ENCODE measurements around the gene RNF220.

The RNF220 gene

GRCh38 chr1:44609768-44610526 lies 204.9 kb downstream of the RNF220 start:
- no peak for DNase-seq (ENCODE audit: low read depth, low spot score)

DNA sequence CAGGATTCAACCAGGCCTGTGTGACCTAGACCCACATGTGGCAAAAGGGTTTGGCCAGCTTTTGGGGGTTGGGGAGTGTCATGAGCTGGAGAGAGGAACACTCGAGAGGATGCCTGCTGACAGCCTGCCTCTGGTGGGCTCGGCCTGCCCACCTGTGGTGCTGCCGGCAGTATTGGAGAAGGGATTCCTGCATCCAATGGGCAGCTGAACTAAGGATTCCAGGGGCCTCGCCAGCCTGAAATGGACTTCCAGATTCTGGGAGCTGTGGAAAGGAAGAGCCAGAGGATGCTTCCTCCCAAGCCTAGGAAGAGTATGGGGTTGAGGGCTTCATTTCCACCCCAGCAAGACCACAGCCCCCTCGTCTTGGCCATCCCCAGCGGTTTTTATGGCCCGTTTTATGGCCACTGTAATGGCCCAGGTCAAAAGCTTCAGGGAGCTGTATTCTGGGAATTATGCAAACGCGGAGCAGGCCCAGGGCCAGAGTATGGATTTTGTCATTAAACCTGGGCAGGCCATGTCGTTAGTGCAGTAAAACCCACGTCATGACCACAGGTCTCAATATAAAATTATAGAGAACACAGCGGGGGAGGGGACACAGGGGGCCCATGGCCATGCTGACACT lies 205.6 kb downstream of the RNF220 start:
- no peak for DNase-seq (ENCODE audit: low read depth, low spot score)

DNA sequence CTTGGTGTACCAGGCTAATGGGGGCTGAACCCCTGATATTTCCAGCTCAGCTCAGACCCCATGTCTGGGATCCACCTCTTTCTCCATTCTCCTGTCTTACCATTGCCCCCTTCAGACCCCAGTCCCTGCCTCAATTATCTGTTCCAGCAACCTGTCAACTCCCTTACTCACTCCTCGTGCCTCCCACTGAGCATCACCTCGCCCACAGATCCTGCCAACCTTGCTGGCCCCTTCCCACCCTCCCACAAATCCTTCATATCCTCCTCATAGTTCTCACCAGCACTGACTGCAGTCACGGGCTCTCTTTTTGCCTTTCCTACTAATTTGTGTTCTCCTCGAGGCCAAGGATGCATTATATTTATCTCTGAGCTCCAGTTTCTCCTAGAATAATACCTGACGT lies 206.4 kb downstream of the RNF220 start:
- no peak for DNase-seq (ENCODE audit: low read depth, low spot score)

DNA sequence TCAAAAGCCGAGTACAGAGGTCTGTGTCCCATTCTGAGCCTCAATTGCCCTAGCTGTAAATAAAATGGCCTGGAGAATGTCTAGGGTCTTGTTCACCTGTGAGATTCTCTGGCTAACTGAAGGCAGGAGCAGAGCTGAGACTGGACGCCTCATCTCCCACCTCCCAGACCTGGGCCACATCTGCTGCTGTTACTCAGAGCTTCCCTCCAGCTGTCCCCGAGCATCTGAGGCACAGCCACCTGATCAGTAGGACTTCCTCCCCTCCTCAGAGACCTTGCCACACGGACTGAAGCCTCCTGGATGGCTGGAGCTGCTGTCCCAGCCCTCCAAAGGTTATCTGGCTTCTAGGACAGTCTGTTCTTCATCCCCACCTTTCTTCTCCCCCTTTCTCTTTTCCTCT lies 206.8 kb downstream of the RNF220 start:
- DNase-seq (ENCODE audit: low read depth, low spot score) = no peak

DNA sequence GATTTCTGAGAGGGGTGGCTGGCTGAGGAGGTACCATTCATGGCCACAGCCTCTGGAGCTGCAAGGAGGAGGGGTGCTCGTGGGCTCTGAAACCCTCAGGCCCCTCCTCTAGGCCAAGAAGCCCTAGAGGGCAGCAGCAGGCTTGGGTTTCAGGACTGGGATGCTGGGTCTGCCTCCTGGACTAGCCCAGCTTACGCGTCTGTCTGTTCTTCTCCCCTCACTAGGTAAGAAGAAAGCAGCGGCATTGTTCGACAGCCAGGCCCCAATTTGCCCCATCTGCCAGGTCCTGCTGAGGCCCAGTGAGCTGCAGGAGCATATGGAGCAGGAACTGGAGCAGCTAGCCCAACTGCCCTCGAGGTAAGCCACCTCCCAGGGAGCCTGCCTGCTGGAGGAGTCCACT lies 208.9 kb downstream of the RNF220 start:
- DNase-seq (ENCODE audit: low read depth, low spot score) = no peak

DNA sequence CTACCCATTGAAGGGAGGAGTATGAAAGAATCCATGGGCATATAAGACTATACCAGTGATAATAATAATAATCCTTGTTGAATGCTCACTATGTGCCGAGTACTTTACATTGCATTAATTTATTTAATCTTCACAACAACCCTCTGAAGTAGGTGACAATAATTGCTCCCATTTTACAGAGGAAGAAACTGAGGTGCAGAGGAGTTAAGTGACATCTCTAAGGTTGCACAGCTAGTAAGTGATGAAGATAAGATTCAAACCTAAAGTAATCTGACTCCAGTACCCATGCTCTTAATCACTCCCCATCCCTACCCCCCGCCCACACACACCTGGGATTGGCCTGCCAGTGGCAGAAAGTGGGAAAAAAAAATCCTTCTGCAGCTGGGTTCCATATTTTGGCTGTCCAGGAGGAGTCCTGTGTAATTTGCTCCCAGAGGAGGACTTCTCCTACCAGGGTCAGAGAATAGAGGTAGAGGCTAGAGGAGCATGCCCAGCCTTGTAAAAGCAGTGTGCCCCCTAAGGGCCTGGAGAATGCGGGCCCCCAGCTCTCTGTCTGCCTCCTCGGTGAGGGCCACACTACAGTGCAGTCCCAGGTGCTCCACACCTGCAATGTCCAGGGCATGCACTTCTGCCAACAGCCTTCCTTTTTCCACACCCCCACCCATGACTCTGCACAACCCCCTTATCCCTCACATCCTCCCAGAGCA lies 211.4 kb downstream of the RNF220 start:
- DNase-seq (ENCODE audit: low read depth, low spot score) = no peak

GRCh38 chr1:44616991-44617702 lies 212.1 kb downstream of the RNF220 start:
- no peak for DNase-seq (ENCODE audit: low read depth, low spot score)

GRCh38 chr1:44617703-44618029 lies 212.6 kb downstream of the RNF220 start:
- no peak for DNase-seq (ENCODE audit: low read depth, low spot score)

DNA sequence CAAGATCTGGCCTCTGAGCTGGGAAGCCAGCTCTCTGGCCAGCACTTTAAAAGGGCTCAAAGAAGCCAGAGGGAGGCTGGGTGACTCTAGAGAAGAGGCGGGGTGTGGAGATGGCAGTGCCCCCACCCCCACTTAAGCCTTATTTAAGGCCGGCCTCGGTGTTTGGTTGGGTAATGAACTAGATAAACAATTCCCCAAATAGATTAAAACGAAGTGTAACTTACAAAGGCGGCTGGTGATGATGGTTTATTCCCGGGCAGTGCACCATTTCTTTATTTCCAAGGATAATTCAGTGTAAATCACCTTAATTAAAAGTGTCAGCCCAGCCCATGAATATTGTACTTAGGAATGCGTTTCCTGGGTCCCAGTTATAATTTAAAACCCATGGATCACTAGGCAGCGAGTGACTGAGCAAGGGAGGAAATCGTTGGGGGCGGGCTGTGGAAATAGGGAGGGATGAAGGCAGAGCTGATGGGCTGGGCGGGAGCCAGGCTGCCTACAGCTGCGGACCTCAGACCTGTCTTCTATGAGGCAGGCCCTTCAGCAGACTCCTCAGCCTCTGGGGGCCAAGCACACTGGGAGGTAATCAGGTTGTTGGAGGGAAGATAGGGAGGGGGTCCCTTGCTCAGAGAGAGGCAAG lies 214.3 kb downstream of the RNF220 start:
- no peak for DNase-seq (ENCODE audit: low read depth, low spot score)

GRCh38 chr1:44620072-44620471 lies 215.0 kb downstream of the RNF220 start:
- no peak for DNase-seq (ENCODE audit: low read depth, low spot score)

DNA sequence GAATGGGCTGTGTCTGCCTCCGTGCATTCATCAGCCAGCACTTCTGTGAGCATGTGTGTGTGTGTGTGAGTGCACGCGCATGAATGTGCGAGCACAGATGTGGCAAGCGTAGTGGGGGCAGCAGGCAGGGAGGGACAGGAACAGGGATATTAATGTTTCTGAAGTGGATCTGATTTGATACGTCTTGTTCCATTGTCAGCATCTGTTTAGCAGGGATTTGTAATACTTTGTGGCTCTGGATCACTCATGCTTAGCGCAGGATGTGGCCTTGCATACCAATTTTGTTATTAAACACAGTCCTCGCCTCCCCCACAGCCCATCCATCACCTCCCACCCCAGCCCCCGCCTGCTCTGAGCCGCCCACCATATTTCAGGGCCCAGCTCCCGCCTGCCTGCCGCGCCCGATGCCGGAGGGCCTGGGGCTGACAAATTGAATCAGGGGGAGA lies 216.8 kb downstream of the RNF220 start:
- no peak for DNase-seq (ENCODE audit: low read depth, low spot score)

DNA sequence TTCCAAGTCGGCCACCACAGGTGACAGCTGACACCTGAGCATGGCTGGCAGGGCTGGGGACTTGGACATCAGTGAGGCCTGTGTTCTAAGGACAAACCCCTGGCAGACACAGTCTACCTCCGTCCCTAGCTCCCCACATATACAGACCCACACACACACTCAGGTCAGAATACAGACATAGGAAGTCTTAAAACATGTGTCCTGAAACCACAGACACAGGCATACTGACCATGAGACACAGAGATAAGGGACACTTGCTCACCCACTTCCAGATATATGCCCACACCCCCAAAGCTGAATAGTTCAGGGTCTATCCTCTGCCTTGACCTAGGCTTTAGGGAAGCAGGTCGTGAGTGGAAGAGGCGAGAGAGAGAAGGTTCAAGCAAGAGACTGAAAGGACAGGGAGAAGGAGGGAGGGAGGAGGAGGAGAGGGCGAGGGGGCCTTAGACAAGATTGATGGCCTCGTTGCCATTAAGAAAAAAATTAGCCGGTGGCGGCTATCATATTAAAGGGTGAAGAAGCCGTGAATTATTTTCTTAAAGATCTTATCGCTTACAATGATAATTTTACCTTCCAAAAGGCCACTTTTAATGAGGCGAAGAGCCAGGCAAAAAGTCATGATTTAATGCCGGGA lies 219.3 kb downstream of the RNF220 start:
- no peak for DNase-seq (ENCODE audit: low read depth, low spot score)

DNA sequence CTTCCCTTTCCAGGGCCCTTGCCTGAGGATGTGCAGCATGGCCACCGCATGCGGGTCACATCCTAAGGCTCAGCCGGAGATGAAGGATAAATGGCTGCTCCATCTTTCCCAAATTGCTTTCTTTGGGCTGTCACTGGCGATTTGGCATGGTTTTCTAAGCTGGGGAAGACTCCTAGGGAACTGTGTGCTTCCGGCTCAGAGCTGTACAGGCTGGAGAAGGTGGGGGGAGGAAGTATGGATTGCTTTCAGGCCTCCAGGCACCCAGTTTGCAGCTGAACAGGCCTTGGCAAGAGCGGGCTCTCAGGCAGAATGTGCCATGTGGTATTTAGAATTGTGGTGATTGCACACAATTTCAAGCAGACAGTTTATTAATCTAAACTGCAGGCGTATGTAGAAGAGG lies 220.3 kb downstream of the RNF220 start:
- no peak for DNase-seq (ENCODE audit: low read depth, low spot score)

GRCh38 chr1:44628962-44629756 lies 224.1 kb downstream of the RNF220 start:
- no peak for DNase-seq (ENCODE audit: low read depth, low spot score)

DNA sequence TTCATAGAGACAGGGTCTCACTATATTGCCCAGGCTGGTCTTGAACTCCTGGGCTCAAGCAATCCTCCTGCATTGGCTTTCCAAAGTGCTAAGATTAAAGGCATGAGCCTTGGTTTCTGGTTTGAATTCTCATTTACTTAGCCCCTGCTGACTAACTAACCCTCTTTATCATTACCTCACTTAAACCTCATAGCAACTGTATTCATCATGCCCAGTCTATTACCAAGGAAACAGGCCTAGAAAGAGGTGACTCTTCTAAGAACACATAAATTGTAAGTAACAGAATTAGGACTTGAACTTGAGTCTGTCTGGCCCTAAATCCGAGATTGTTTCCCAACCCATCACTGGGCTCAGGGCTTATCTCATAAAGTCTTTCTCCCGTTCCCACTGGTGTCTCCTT lies 225.1 kb downstream of the RNF220 start:
- DNase-seq (ENCODE audit: low read depth, low spot score) = no peak

DNA sequence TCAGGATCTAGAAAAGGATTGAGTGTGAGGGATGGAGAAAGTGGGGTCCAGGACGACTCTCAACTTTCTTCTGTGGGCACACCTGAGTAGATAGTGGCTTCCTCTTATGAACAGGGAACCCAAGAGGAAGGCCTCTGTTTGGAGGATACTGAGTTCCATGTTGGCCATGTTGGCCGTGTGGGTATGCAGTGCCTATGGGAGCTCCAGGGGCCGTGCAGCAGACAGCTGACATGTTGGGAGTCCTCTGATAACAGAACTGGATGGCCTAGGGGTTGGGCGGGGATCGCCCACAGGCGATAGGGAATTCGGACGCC lies 226.2 kb downstream of the RNF220 start:
- no peak for DNase-seq (ENCODE audit: low read depth, low spot score)

DNA sequence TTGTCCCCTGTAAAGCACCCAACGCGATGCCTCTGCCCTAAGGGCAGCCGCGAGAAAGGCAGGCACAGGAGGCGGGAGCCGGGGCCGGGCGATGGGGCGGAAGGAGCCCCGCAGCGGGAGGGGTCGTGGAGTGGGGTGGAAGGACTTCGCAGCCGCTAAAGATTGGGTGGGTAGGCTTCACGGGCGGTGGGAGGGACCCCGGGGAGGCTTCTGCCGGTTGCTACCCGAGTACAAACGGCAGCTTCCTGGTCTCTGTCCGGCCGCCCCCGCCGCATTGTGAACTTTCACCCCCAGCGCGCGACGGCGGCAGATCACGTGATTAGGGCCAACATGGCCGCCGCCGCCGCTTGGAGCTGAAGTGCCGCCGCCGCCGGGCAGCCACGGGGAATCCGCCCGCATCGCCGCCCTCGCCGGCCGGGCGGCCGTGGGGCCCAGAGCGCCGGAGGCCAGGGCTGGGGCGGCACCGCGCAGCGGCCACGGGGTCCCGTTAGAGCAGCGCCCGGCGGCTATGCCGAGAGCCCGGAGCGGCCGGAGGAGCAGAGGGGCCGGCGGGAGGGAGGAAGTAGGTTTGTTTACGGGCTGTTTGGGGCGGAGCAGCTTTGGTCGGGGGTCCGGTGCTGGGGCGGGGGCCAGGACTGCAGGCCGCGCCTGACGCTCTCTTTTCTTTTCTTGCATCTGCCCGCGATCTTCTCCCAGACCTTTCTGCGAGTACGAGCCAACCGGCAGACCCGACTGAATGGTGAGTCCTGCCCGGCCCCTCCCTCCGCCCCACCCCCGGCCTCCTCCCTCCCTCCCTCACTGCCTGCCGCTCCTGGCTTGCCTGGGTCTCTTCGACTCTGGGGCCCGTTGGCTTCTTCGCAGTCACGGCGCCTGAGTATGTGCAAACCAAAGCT lies 226.8 kb downstream of the RNF220 start:
- DNase-seq (ENCODE audit: low read depth, low spot score) = no peak

DNA sequence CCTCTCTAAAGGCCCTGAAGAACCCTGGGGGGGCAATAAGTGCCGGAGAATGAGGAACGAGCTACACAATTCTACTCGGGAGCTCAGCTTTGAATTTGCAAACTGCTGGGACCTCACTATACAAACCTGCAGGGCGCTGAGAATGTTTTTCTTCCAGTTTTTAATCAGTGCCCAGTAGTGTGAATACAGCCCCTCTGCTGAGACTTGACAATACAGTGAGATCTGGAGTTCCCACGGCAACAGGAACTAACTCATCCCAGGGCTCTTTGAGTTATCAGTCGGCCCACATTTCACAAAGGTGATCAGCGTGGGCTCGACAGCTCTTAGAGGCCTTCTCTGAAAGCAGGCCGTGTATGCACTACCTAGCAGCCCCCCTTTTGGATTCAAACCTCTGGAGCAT lies 227.5 kb downstream of the RNF220 start:
- DNase-seq (ENCODE audit: low read depth, low spot score) = no peak

DNA sequence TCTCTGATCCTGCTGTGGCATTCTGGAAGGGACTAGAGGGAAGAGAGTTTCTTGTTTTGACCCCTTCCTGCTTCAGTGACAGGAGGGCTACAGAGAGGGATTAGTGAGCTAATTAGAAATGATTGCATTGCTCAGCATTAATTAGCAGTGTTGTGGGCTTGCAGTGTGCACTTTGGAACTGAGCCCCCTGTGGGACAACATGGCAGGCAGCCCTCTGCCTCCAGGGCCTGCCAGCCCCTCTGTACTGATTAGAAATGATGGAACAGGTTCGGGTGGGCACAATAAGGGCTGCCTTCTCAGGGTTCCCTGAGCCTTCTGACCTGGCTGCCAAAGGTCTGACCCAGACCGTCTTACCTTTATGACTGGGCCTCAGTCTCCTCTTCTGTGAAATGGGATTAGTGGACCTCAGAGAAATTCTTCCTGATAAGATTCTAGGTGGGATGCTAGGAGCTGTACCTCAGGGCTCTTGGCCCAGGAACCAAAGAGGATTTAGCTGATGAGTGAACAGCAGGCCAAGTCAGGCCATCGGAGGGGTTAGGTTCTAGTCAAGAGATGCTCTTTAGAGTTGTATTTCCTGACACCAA lies 229.6 kb downstream of the RNF220 start:
- no peak for DNase-seq (ENCODE audit: low read depth, low spot score)
